Measurements from ENCODE around the gene WNT3. TPM values are rescaled to one million over a fixed set of nuclear protein-coding genes. Genes with fewer than 3 reads are reported as not detected.

WNT3 gene
- total RNA-seq, 1 experiment from 2014 or later: 6.1 TPM

GRCh38 chr17:46850688-46851028 is 32.2 kb upstream of the WNT3 start:
- CTCF ChIA-PET: no interaction called here
- Mint-ChIP-seq H3K36me3 (ENCODE audit: insufficient read depth, unreplicated experiment) (peaks cover 14% of the 10 kb centered on the region), H3K27ac (ENCODE audit: unreplicated experiment) (no peak overlapping the region), H3K27me3 (ENCODE audit: unreplicated experiment) (peaks cover 100% of the 10 kb centered on the region), H3K4me1 (ENCODE audit: low read depth, unreplicated experiment) (peaks cover 9% of the 10 kb centered on the region), H3K9me3 (ENCODE audit: low read depth, unreplicated experiment) (no peaks in the 10 kb centered on the region), H3K4me3 (ENCODE audit: low read depth, unreplicated experiment) (peak overlapping the region; percentile 24)
- no peak for TF ChIP-seq CTCF (IDR thresholded peaks at IDR 0.05; ENCODE audit: unreplicated experiment)
- DNase-seq: no peak
- BruUV-seq (replicated peaks): no TSS peak
- intact Hi-C loops (cut with micrococcal nuclease; ENCODE audit: unreplicated experiment): no loop called here

DNA sequence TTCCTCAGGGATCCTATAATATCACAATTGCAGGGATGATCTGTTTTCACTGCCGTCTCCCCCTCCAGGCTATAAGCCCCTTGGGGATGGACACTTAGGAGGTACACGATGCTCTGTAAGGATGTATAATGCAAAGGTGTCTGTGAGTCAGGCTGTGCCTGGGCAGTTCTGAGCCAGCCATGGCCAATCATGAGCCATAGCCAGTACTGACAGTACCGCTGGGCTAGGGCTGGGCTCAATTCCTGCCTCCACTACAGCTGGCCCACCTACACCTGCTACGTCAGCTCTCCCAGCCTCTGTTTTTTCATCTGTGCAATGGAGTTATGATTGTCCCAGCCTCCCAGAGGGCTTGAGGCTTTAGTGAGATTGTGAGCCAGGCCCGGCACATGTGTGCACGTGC is 30.0 kb upstream of the WNT3 start:
- Mint-ChIP-seq H3K27me3 (ENCODE audit: unreplicated experiment) (peaks cover 100% of the 10 kb centered on the region), H3K27ac (ENCODE audit: unreplicated experiment) (no peak overlapping the region), H3K36me3 (ENCODE audit: insufficient read depth, unreplicated experiment) (peaks cover 14% of the 10 kb centered on the region), H3K4me3 (ENCODE audit: low read depth, unreplicated experiment) (no peak overlapping the region), H3K9me3 (ENCODE audit: low read depth, unreplicated experiment) (peaks cover under 1% of the 10 kb centered on the region), H3K4me1 (ENCODE audit: low read depth, unreplicated experiment) (peaks cover 9% of the 10 kb centered on the region)
- no peak for TF ChIP-seq CTCF (IDR thresholded peaks at IDR 0.05; ENCODE audit: unreplicated experiment)
- intact Hi-C loops (cut with micrococcal nuclease; ENCODE audit: unreplicated experiment): no loop called here
- no TSS peak for BruUV-seq (replicated peaks)
- no peak for DNase-seq
- CTCF ChIA-PET: interaction anchor here (2.1 kb wide), 1 partner anchor 13 kb away, joined by 6 read pairs; no protein-coding TSS in a partner anchor

DNA sequence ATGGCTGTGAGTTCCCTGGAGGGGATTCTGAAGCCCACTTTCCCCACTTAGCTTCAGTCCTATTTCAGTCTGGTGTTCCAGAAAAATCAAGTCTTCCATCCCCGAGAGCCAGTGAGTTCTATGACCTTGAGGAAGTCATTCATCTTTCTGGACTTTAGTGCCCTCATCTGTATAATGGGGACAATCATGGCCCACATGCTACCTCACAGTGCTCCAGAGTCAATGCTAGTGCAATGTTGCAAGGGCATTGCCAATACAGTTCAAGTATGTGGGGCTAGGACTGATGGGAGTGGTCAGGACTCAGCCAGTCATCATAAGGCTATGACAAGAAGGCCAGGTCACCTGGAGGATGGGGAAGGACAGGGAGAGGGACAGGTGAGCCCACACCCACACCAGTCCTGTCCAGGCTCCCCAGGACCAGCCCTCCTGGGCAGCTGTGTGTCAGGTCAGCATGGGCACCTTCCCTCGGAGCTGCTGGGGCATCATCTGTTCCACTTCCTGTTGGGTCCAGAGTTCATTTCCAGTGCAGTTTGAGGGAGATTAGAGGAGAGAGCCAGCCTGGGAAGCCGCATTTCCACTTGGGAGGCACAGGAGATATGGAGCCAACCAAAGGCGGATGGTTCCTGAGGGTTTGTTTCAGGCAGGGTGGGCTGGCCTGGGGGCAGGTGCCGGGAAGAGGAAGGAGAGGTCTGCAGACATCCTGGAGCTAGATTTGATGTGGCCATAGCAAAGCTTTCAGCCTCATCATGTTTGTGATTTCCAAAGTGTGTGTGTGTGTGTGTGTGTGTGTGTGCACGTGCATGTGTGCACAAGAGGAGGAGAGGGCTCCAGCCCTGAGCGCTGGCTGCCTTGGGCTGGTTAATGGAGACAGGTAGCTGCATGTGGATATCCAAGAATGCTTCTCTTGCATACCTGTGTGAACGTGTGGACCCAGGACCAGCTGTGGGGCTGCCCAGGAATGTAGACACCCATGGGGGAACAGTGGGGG is 29.0 kb upstream of the WNT3 start:
- Mint-ChIP-seq H3K27ac (ENCODE audit: unreplicated experiment) (no peak overlapping the region), H3K4me3 (ENCODE audit: low read depth, unreplicated experiment) (no peak overlapping the region), H3K27me3 (ENCODE audit: unreplicated experiment) (peaks cover 100% of the 10 kb centered on the region), H3K4me1 (ENCODE audit: low read depth, unreplicated experiment) (peaks cover 9% of the 10 kb centered on the region), H3K9me3 (ENCODE audit: low read depth, unreplicated experiment) (peaks cover 3% of the 10 kb centered on the region), H3K36me3 (ENCODE audit: insufficient read depth, unreplicated experiment) (peaks cover 14% of the 10 kb centered on the region)
- no peak for DNase-seq
- no peak for TF ChIP-seq CTCF (IDR thresholded peaks at IDR 0.05; ENCODE audit: unreplicated experiment)
- intact Hi-C loops (cut with micrococcal nuclease; ENCODE audit: unreplicated experiment): no loop called here
- BruUV-seq (replicated peaks): no TSS peak
- CTCF ChIA-PET: interaction anchor here (0.7 to 2.1 kb wide), 2 partner anchors 12 to 19 kb away, joined by 5 to 6 read pairs; no protein-coding TSS in a partner anchor

DNA sequence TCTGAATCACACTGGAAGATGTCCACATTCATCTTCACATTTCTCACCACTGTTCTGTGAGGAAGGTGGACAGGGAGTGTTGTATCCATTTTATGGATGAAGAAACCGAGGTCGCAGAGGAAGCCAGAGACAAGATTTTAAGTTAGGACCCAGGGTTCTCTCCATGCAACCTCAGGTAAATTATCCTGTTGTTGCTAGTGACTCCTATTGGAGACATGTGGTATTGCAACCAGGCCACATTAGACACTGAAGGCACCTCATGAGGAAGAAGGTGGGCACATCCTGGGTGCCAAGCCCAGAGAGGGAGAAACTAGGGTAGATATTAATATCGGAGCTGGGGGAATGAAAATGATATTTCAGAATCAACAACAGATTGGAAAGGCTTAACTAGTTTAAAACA is 24.3 kb upstream of the WNT3 start:
- Mint-ChIP-seq H3K4me3 (ENCODE audit: low read depth, unreplicated experiment) (no peak overlapping the region), H3K9me3 (ENCODE audit: low read depth, unreplicated experiment) (peaks cover 6% of the 10 kb centered on the region), H3K27me3 (ENCODE audit: unreplicated experiment) (peaks cover 91% of the 10 kb centered on the region), H3K27ac (ENCODE audit: unreplicated experiment) (no peak overlapping the region), H3K36me3 (ENCODE audit: insufficient read depth, unreplicated experiment) (no peaks in the 10 kb centered on the region), H3K4me1 (ENCODE audit: low read depth, unreplicated experiment) (peaks cover 8% of the 10 kb centered on the region)
- CTCF ChIA-PET: interaction anchor here (0.8 kb wide), 1 partner anchor 10 kb away, joined by 4 read pairs; no protein-coding TSS in a partner anchor
- DNase-seq: no peak
- intact Hi-C loops (cut with micrococcal nuclease; ENCODE audit: unreplicated experiment): loop anchor here (2.0 kb wide), 1 partner anchor 98 kb away; no protein-coding TSS in a partner anchor
- BruUV-seq (replicated peaks): no TSS peak
- TF ChIP-seq CTCF (IDR thresholded peaks at IDR 0.05; ENCODE audit: unreplicated experiment): peak; percentile 88
